GM23338 (cell line): ENCODE measurements around the gene RASSF10. TPM values are rescaled to one million over a fixed set of nuclear protein-coding genes. Genes with fewer than 3 reads are reported as not detected.

ENCODE experiments used
- ATAC-seq: fragments of 200-7000 bp; cut with Tn5 transposase; 3 replicates; pipeline ENCODE4 v1.9.1; 2020
- DNase-seq: peaks from one replicate; pipeline ENCODE4 v3.0.0-alpha.2; 2015; ENCODE audit warnings: low spot score
- H2AFZ ChIP-seq: fragments of 200-600 bp; sonication (generic); 2 replicates; pipeline ENCODE4 v1.8.0; 2016; ENCODE audit warnings: antibody characterized with exemption, mild to moderate bottlenecking, moderate library complexity
- H3F3A ChIP-seq: fragments of 200-600 bp; sonication (generic); replicated peaks from 2 replicates; pipeline ENCODE4 v1.8.0; 2017; ENCODE audit warnings: antibody characterized with exemption, mixed run types, low read depth
- H3K27ac ChIP-seq: fragments of 200-600 bp; sonication (generic); 2 replicates; pipeline ENCODE4 v1.6.1; 2016; ENCODE audit warnings: low read depth
- H3K27me3 ChIP-seq: fragments of 200-600 bp; sonication (generic); 2 replicates; pipeline ENCODE4 v1.8.0; 2016; ENCODE audit warnings: mild to moderate bottlenecking, mixed run types, moderate library complexity; ENCODE audit not compliant: insufficient read depth
- H3K36me3 ChIP-seq: fragments of 200-600 bp; sonication (generic); 2 replicates; pipeline ENCODE4 v1.8.0; 2016; ENCODE audit warnings: mild to moderate bottlenecking; ENCODE audit not compliant: insufficient read depth
- H3K4me1 ChIP-seq: fragments of 200-600 bp; sonication (generic); 2 replicates; pipeline ENCODE4 v1.8.0; 2016; ENCODE audit warnings: mild to moderate bottlenecking, moderate library complexity; ENCODE audit not compliant: insufficient read depth
- H3K4me2 ChIP-seq: fragments of 200-600 bp; sonication (generic); 2 replicates; pipeline ENCODE4 v1.7.1; 2017; ENCODE audit warnings: mixed run types
- H3K4me3 ChIP-seq: fragments of 200-600 bp; sonication (generic); 2 replicates; pipeline ENCODE4 v1.6.1; 2016; ENCODE audit warnings: mixed run types
- H3K79me2 ChIP-seq: fragments of 200-600 bp; sonication (generic); replicated peaks from 2 replicates; pipeline ENCODE4 v1.8.0; 2017; ENCODE audit warnings: mild to moderate bottlenecking; ENCODE audit not compliant: insufficient read depth
- H3K9me2 ChIP-seq: fragments of 200-600 bp; sonication (generic); 2 replicates; pipeline ENCODE4 v1.8.0; 2017; ENCODE audit not compliant: insufficient read depth
- H4K20me1 ChIP-seq: fragments of 200-600 bp; sonication (generic); replicated peaks from 2 replicates; pipeline ENCODE4 v1.8.0; 2017; ENCODE audit warnings: mild to moderate bottlenecking; ENCODE audit not compliant: insufficient read depth
- H3K27ac Mint-ChIP-seq: 2 replicates; pipeline ENCODE4 v1.8.0; 2020; ENCODE audit warnings: inconsistent platforms, mild to moderate bottlenecking, moderate library complexity, mixed read lengths
- H3K27me3 Mint-ChIP-seq: 3 replicates; pipeline ENCODE4 v1.8.0; 2022; ENCODE audit warnings: low read depth, mild to moderate bottlenecking, moderate library complexity, mixed read lengths, inconsistent platforms; ENCODE audit not compliant: insufficient read depth, poor library complexity
- H3K36me3 Mint-ChIP-seq: 3 replicates; pipeline ENCODE4 v1.8.0; 2021; ENCODE audit warnings: low read depth, mild to moderate bottlenecking, inconsistent platforms, moderate library complexity, mixed read lengths
- H3K4me1 Mint-ChIP-seq: 3 replicates; pipeline ENCODE4 v1.8.0; 2020; ENCODE audit warnings: mild to moderate bottlenecking, inconsistent platforms, mixed read lengths
- H3K4me3 Mint-ChIP-seq: 3 replicates; pipeline ENCODE4 v1.8.0; 2021; ENCODE audit warnings: moderate library complexity, mild to moderate bottlenecking, inconsistent platforms, mixed read lengths
- H3K9me3 Mint-ChIP-seq: 3 replicates; pipeline ENCODE4 v1.8.0; 2020; ENCODE audit warnings: moderate library complexity, mild to moderate bottlenecking, inconsistent platforms, mixed read lengths
- CREB1 ChIP-seq: fragments of 250-450 bp; sonication (Bioruptor Pico); IDR thresholded peaks from 2 replicates; pipeline ENCODE4 v1.5.0; 2020; ENCODE audit warnings: low read depth, mild to moderate bottlenecking, moderate library complexity
- EZH2 ChIP-seq: fragments of 200-600 bp; sonication (generic); IDR thresholded peaks from one replicate; pipeline ENCODE4 v1.8.0; 2017; ENCODE audit warnings: antibody characterized with exemption, mild to moderate bottlenecking, low read depth; ENCODE audit not compliant: unreplicated experiment
- EZH2phosphoT487 ChIP-seq: fragments of 200-600 bp; sonication (generic); IDR thresholded peaks from one replicate; pipeline ENCODE4 v1.8.1; 2018; ENCODE audit warnings: antibody characterized with exemption; ENCODE audit not compliant: unreplicated experiment
- JUNB ChIP-seq: IDR thresholded peaks from one replicate; pipeline ENCODE4 v1.6.1; 2016; ENCODE audit warnings: antibody characterized with exemption; ENCODE audit not compliant: unreplicated experiment
- NANOG ChIP-seq: IDR thresholded peaks from 2 replicates; pipeline ENCODE4 v1.6.1; 2016; ENCODE audit warnings: antibody characterized with exemption, borderline replicate concordance
- POLR2AphosphoS5 ChIP-seq: IDR thresholded peaks from 2 replicates; pipeline ENCODE4 v1.6.1; 2016; ENCODE audit warnings: antibody characterized with exemption, low read depth
- STAT1 ChIP-seq: IDR thresholded peaks from one replicate; pipeline ENCODE4 v1.6.1; 2016; ENCODE audit warnings: antibody characterized with exemption; ENCODE audit not compliant: unreplicated experiment
- ZNF114 ChIP-seq: fragments of 250-450 bp; sonication (Bioruptor Pico); IDR thresholded peaks from 2 replicates; pipeline ENCODE4 v1.5.0; 2020; ENCODE audit warnings: mild to moderate bottlenecking, moderate library complexity
- ZNF331 ChIP-seq: fragments of 250-450 bp; sonication (Bioruptor Pico); IDR thresholded peaks from 2 replicates; pipeline ENCODE4 v1.5.0; 2020; ENCODE audit warnings: low read depth, mild to moderate bottlenecking, moderate library complexity
- ZNF462 ChIP-seq: fragments of 250-450 bp; sonication (Bioruptor Pico); IDR thresholded peaks from 2 replicates; pipeline ENCODE4 v1.5.0; 2020; ENCODE audit warnings: mild to moderate bottlenecking, moderate library complexity
- polyA plus RNA-seq: library from polyadenylated mRNA; unstranded; fragments of >200 nt; fragmentation: Nextera tagmentation; extraction: Ambion mirVana; gene quantifications from 2 replicates; pipeline ENCODE4 v1.2.1, GENCODE V29; 2016
- total RNA-seq: library from RNA; depleted of rRNA; stranded (reverse); fragments of >200 nt; shearing (Covaris generic); gene quantifications from 2 replicates; pipeline ENCODE4 v1.2.3, GENCODE V29; 2014
- TF ChIP-seq, protein P1 (sequence below): IDR thresholded peaks from 2 replicates; pipeline ENCODE4 v1.6.1; 2016; ENCODE audit warnings: antibody characterized with exemption
- TF ChIP-seq, protein P2 (sequence below), 2 experiments: fragments of 200-600 bp in 1 of 2; sonication (generic) in 1 of 2; conservative IDR thresholded peaks; 2 replicates each; pipeline versions ENCODE4 v1.5.1 to v1.6.1; 2016 to 2017; ENCODE audit warnings: antibody characterized with exemption in 2 of 2, low read depth in 2 of 2, mild to moderate bottlenecking in 2 of 2, moderate library complexity in 1 of 2
- TF ChIP-seq, protein P3 (sequence below): IDR thresholded peaks from one replicate; pipeline ENCODE4 v1.6.1; 2018; ENCODE audit warnings: antibody characterized with exemption; ENCODE audit not compliant: unreplicated experiment

The RASSF10 gene
- total and polyA plus RNA-seq, 2 experiments from 2014 or later = 0.13 to 1.8 TPM

GRCh38 chr11:13033760-13034533 is 24.8 kb downstream of the RASSF10 start:
- H3K9me2 ChIP-seq = no peaks in the 10 kb centered on the region; the same call in 1 of the 2 replicates
- no peak for TF ChIP-seq POLR2AphosphoS5
- no peak for TF ChIP-seq JUNB
- TF ChIP-seq, protein P1, sequence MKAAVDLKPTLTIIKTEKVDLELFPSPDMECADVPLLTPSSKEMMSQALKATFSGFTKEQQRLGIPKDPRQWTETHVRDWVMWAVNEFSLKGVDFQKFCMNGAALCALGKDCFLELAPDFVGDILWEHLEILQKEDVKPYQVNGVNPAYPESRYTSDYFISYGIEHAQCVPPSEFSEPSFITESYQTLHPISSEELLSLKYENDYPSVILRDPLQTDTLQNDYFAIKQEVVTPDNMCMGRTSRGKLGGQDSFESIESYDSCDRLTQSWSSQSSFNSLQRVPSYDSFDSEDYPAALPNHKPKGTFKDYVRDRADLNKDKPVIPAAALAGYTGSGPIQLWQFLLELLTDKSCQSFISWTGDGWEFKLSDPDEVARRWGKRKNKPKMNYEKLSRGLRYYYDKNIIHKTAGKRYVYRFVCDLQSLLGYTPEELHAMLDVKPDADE = no peak
- TF ChIP-seq ZNF114 (CRISPR knock-in tag) = no peak
- TF ChIP-seq, protein P2, sequence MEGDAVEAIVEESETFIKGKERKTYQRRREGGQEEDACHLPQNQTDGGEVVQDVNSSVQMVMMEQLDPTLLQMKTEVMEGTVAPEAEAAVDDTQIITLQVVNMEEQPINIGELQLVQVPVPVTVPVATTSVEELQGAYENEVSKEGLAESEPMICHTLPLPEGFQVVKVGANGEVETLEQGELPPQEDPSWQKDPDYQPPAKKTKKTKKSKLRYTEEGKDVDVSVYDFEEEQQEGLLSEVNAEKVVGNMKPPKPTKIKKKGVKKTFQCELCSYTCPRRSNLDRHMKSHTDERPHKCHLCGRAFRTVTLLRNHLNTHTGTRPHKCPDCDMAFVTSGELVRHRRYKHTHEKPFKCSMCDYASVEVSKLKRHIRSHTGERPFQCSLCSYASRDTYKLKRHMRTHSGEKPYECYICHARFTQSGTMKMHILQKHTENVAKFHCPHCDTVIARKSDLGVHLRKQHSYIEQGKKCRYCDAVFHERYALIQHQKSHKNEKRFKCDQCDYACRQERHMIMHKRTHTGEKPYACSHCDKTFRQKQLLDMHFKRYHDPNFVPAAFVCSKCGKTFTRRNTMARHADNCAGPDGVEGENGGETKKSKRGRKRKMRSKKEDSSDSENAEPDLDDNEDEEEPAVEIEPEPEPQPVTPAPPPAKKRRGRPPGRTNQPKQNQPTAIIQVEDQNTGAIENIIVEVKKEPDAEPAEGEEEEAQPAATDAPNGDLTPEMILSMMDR (conservative IDR thresholded peaks at IDR 0.05; ENCODE audit: low read depth in 2 of 2) = no peak
- TF ChIP-seq ZNF331 (CRISPR knock-in tag) = no peak
- TF ChIP-seq, protein P3, sequence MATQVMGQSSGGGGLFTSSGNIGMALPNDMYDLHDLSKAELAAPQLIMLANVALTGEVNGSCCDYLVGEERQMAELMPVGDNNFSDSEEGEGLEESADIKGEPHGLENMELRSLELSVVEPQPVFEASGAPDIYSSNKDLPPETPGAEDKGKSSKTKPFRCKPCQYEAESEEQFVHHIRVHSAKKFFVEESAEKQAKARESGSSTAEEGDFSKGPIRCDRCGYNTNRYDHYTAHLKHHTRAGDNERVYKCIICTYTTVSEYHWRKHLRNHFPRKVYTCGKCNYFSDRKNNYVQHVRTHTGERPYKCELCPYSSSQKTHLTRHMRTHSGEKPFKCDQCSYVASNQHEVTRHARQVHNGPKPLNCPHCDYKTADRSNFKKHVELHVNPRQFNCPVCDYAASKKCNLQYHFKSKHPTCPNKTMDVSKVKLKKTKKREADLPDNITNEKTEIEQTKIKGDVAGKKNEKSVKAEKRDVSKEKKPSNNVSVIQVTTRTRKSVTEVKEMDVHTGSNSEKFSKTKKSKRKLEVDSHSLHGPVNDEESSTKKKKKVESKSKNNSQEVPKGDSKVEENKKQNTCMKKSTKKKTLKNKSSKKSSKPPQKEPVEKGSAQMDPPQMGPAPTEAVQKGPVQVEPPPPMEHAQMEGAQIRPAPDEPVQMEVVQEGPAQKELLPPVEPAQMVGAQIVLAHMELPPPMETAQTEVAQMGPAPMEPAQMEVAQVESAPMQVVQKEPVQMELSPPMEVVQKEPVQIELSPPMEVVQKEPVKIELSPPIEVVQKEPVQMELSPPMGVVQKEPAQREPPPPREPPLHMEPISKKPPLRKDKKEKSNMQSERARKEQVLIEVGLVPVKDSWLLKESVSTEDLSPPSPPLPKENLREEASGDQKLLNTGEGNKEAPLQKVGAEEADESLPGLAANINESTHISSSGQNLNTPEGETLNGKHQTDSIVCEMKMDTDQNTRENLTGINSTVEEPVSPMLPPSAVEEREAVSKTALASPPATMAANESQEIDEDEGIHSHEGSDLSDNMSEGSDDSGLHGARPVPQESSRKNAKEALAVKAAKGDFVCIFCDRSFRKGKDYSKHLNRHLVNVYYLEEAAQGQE = no peak
- no peak for TF ChIP-seq EZH2
- no peak for TF ChIP-seq CREB1 (CRISPR knock-in tag)
- no peak for TF ChIP-seq NANOG
- no peak for TF ChIP-seq STAT1
- no peak for TF ChIP-seq EZH2phosphoT487
- TF ChIP-seq ZNF462 (CRISPR knock-in tag) = no peak
- H3K27me3 ChIP-seq = no peaks in the 10 kb centered on the region
- no peaks in the 10 kb centered on the region for H4K20me1 ChIP-seq
- no peak overlapping the region for H3K4me2 ChIP-seq
- H3K27ac ChIP-seq = no peak overlapping the region
- no peak overlapping the region for H2AFZ ChIP-seq
- no peaks in the 10 kb centered on the region for H3K4me1 Mint-ChIP-seq
- no peaks in the 10 kb centered on the region for H3K27me3 Mint-ChIP-seq
- H3K79me2 ChIP-seq = no peaks in the 10 kb centered on the region
- H3K27ac Mint-ChIP-seq = no peak overlapping the region
- H3K36me3 ChIP-seq = no peaks in the 10 kb centered on the region
- ATAC-seq (no peak), DNase-seq (no peak)
- no peak overlapping the region for H3K4me3 ChIP-seq
- no peaks in the 10 kb centered on the region for H3K4me1 ChIP-seq
- no peaks in the 10 kb centered on the region for H3K9me3 Mint-ChIP-seq
- no peaks in the 10 kb centered on the region for H3F3A ChIP-seq
- H3K36me3 Mint-ChIP-seq = no peaks in the 10 kb centered on the region
- no peak overlapping the region for H3K4me3 Mint-ChIP-seq
